K562 (cell line): ENCODE results near the gene RRAD. TPM values are rescaled to one million over a fixed set of nuclear protein-coding genes. Genes with fewer than 3 reads are reported as not detected.

Experiments used
- GATAD2B ChIP-seq: fragments of 450-650 bp; IDR thresholded peaks from 2 replicates; pipeline ENCODE4 v1.6.1; 2017; ENCODE audit warnings: mild to moderate bottlenecking, borderline replicate concordance
- HSF4 ChIP-seq: fragments of 250-450 bp; sonication (Bioruptor Pico); IDR thresholded peaks from 2 replicates; pipeline ENCODE4 v2.1.2; 2022; ENCODE audit warnings: mild to moderate bottlenecking, moderate library complexity, borderline replicate concordance
- KDM2B ChIP-seq: fragments of 250-450 bp; sonication (Bioruptor Pico); IDR thresholded peaks from 2 replicates; pipeline ENCODE4 v1.8.0; 2021; ENCODE audit warnings: mild to moderate bottlenecking, moderate library complexity
- KLF1 ChIP-seq: fragments of 450-650 bp; IDR thresholded peaks from 2 replicates; pipeline ENCODE4 v1.6.1; 2016; ENCODE audit warnings: missing genetic modification characterization, missing compliant biosample characterization
- KLF6 ChIP-seq: fragments of 250-450 bp; sonication (Bioruptor Pico); IDR thresholded peaks from 2 replicates; pipeline ENCODE4 v1.4.0; 2020; ENCODE audit warnings: mild to moderate bottlenecking, moderate library complexity, borderline replicate concordance
- MBD2 ChIP-seq: sonication (generic); IDR thresholded peaks from 2 replicates; pipeline ENCODE4 v1.6.1; 2016; ENCODE audit warnings: low read depth, borderline replicate concordance
- MEF2A ChIP-seq: IDR thresholded peaks from 2 replicates; pipeline ENCODE4 v1.6.1; 2011; ENCODE audit warnings: low read depth, mild to moderate bottlenecking, low read length, moderate library complexity; ENCODE audit not compliant: control insufficient read depth
- MYBL2 ChIP-seq, 2 experiments: fragments of 450-650 bp in 1 of 2; sonication (generic) in 1 of 2; formaldehyde crosslinking in 1 of 2; IDR thresholded peaks; 2 replicates each; pipeline versions ENCODE4 v1.6.1 to v1.8.1; 2017 to 2022; ENCODE audit warnings: borderline replicate concordance in 1 of 2, inconsistent platforms in 1 of 2, low read depth in 1 of 2, mild to moderate bottlenecking in 1 of 2, missing genetic modification reagents in 1 of 2, moderate library complexity in 1 of 2
- NFYB ChIP-seq: IDR thresholded peaks from 2 replicates; pipeline ENCODE4 v1.6.1; 2011; ENCODE audit warnings: mild to moderate bottlenecking, moderate library complexity; ENCODE audit not compliant: insufficient read length; ENCODE audit errors: extremely low read depth
- NRF1 ChIP-seq, 2 experiments: fragments of 450-650 bp; IDR thresholded peaks in 1 of 2; conservative IDR thresholded peaks in 1 of 2; 2 replicates each; pipeline ENCODE4 v1.6.1; 2014; ENCODE audit warnings: mild to moderate bottlenecking in 2 of 2
- POLR3G ChIP-seq: IDR thresholded peaks from 2 replicates; pipeline ENCODE4 v1.6.1; 2011; ENCODE audit not compliant: insufficient read length, insufficient replicate concordance; ENCODE audit errors: extremely low read depth
- PURB ChIP-seq: sonication (generic); formaldehyde crosslinking; IDR thresholded peaks from 2 replicates; pipeline ENCODE4 v1.9.0; 2021; ENCODE audit warnings: low read depth, mild to moderate bottlenecking, missing genetic modification reagents
- RBM25 ChIP-seq: fragments of 200-400 bp; formaldehyde crosslinking; IDR thresholded peaks from 2 replicates; pipeline ENCODE4 v1.6.1; 2018; ENCODE audit warnings: low read length, low read depth, moderate library complexity; ENCODE audit not compliant: severe bottlenecking
- RBM34 ChIP-seq: fragments of 200-400 bp; formaldehyde crosslinking; IDR thresholded peaks from 2 replicates; pipeline ENCODE4 v1.6.1; 2018; ENCODE audit warnings: low read length, borderline replicate concordance; ENCODE audit not compliant: insufficient read depth
- SIRT6 ChIP-seq: IDR thresholded peaks from one replicate; pipeline ENCODE4 v1.6.1; 2012; ENCODE audit warnings: low read depth, mild to moderate bottlenecking, control low read depth, inconsistent platforms, low read length, moderate library complexity
- SLC30A9 ChIP-seq: fragments of 250-450 bp; sonication (Bioruptor Pico); IDR thresholded peaks from 2 replicates; pipeline ENCODE4 v1.8.0; 2022; ENCODE audit warnings: mild to moderate bottlenecking, moderate library complexity
- SMAD2 ChIP-seq: fragments of 150-350 bp; IDR thresholded peaks from 2 replicates; pipeline ENCODE4 v1.6.1; 2014; ENCODE audit warnings: low read depth, mild to moderate bottlenecking, low read length
- SP1 ChIP-seq: sonication (generic); formaldehyde crosslinking; IDR thresholded peaks from 2 replicates; pipeline ENCODE4 v1.8.1; 2022; ENCODE audit warnings: mild to moderate bottlenecking, missing genetic modification reagents
- ZC3H11A ChIP-seq: IDR thresholded peaks from 2 replicates; pipeline ENCODE4 v1.6.1; 2012; ENCODE audit warnings: low read depth, low read length, improper control_type of control experiment
- ZC3H4 ChIP-seq: sonication (generic); formaldehyde crosslinking; IDR thresholded peaks from 2 replicates; pipeline ENCODE4 v1.9.0; 2021; ENCODE audit warnings: missing genetic modification reagents, borderline replicate concordance
- ZC3H8 ChIP-seq: fragments of 450-650 bp; IDR thresholded peaks from 2 replicates; pipeline ENCODE4 v1.6.1; 2017
- ZFP36 ChIP-seq: fragments of 150-350 bp; IDR thresholded peaks from 2 replicates; pipeline ENCODE4 v1.6.1; 2018; ENCODE audit warnings: low read length, low read depth; ENCODE audit not compliant: partially characterized antibody
- ZNF583 ChIP-seq: fragments of 250-450 bp; sonication (Bioruptor Pico); IDR thresholded peaks from 2 replicates; pipeline ENCODE4 v1.4.0; 2020
- ZNF717 ChIP-seq: fragments of 250-450 bp; sonication (Bioruptor Pico); IDR thresholded peaks from 2 replicates; pipeline ENCODE4 v1.5.0; 2021
- ZNF79 ChIP-seq: fragments of 250-450 bp; sonication (Bioruptor Pico); IDR thresholded peaks from 2 replicates; pipeline ENCODE4 v1.4.0; 2020; ENCODE audit warnings: low read depth, mild to moderate bottlenecking, moderate library complexity
- polyA plus RNA-seq, 8 experiments: library from polyadenylated mRNA; depleted of rRNA in 4 of 8; stranded (reverse) in 5 of 8; unstranded in 3 of 8; fragments of >200 nt; fragmentation: Nextera tagmentation in 2 of 8; fragmentation: Illumina TruSeq in 1 of 8; extraction: Ambion mirVana in 2 of 8; extraction: Trizol in 1 of 8; gene quantifications; 2 replicates each; pipeline versions ENCODE4 v1.2.1 to v1.2.3, GENCODE V29; 2011 to 2014; ENCODE audit warnings: inconsistent platforms in 1 of 8, missing spikeins in 1 of 8
- total RNA-seq, 7 experiments: library from RNA; depleted of rRNA in 6 of 7; stranded (reverse); fragments of >200 nt in 6 of 7; fragmentation: Illumina TruSeq in 2 of 7; extraction: Trizol in 2 of 7; gene quantifications; 2 replicates each; pipeline versions ENCODE4 v1.2.1 to v1.2.3, GENCODE V29; 2011 to 2021; ENCODE audit warnings: low replicate concordance in 1 of 7
- TF ChIP-seq, protein P1 (sequence below): fragments of 450-650 bp; IDR thresholded peaks from 2 replicates; pipeline ENCODE4 v1.6.1; 2016; ENCODE audit warnings: missing biosample characterization, missing genetic modification characterization
- TF ChIP-seq, protein P2 (sequence below): sonication (generic); formaldehyde crosslinking; IDR thresholded peaks from 2 replicates; pipeline ENCODE4 v1.8.0; 2022; ENCODE audit warnings: mild to moderate bottlenecking, missing genetic modification reagents
- TF ChIP-seq, protein P3 (sequence below): fragments of 250-450 bp; sonication (Bioruptor Pico); IDR thresholded peaks from 2 replicates; pipeline ENCODE4 v1.5.1; 2021; ENCODE audit warnings: mild to moderate bottlenecking

The RRAD gene
- total and polyA plus RNA-seq, 9 of the 15 experiments (the other 6 are each of a cell fraction or from before 2014, with no cell fraction given), result 0.09 to 0.20 (median 0.13) TPM; not detected in 5

DNA sequence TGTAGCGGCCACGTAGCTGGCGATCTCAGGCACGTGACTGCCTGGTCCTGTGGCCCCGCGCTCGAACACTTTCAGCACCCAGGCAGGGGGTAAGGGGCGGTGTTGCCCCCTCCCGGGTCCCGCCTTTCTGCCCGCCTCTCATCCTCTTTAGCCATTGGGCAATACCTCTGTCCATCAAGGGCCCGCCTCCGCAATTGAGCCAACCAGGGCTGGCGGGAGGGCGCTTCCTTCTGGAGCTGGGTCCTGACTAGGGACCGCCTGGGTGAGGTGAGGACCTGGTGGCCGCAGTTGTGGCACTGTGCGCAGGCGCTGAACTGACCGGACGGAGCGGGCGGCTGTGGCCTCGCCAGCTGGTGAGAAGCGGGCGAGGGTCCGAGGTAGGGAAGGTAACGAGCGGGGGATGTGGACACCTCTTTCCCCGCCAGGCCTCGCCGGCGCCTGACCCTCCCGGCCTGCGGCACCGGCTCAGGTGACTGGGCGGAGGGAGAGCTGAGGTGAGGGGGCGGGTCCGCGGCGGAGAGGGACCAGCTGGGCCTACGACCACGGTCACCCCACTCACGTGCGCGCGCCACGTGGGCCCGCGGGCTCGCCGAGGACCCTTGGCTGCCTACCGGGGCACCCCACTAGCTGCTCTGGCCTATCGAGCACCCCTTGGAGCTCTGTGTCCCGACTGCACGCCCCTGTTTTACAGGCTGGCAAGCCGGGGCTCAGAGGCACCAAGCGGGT, 44.9 kb downstream of the RRAD start, which contains the start of gene PDP2 (continued):
- TF ChIP-seq NRF1 (conservative IDR thresholded peaks at IDR 0.05 in 1 of 2, IDR thresholded peaks at IDR 0.05 in 1 of 2) (peak; percentile 93 to 94), RBM25 (peak; percentile 96), SP1 (CRISPR knock-in tag) (peak; percentile 67), ZNF79 (CRISPR knock-in tag) (no peak), KDM2B (CRISPR knock-in tag) (no peak; the same call in 1 of the 2 replicates), HSF4 (CRISPR knock-in tag) (no peak), PURB (CRISPR knock-in tag) (no peak), GATAD2B (no peak), MYBL2 (IDR thresholded peaks at IDR 0.05; ENCODE audit: low read depth) (no peak), MYBL2 (CRISPR knock-in tag; IDR thresholded peaks at IDR 0.05; ENCODE audit: borderline replicate concordance) (no peak), SLC30A9 (CRISPR knock-in tag) (no peak), SIRT6 (no peak), RBM34 (no peak), ZNF717 (no peak), ZC3H11A (no peak), POLR3G (no peak), MBD2 (peak; percentile 95), KLF1 (tag) (no peak), SMAD2 (no peak), ZFP36 (peak; percentile 2), KLF6 (CRISPR knock-in tag) (no peak), ZC3H8 (no peak), NFYB (peak; percentile 95), ZNF583 (CRISPR knock-in tag) (no peak), MEF2A (no peak), ZC3H4 (CRISPR knock-in tag) (no peak)
- TF ChIP-seq, protein P1, sequence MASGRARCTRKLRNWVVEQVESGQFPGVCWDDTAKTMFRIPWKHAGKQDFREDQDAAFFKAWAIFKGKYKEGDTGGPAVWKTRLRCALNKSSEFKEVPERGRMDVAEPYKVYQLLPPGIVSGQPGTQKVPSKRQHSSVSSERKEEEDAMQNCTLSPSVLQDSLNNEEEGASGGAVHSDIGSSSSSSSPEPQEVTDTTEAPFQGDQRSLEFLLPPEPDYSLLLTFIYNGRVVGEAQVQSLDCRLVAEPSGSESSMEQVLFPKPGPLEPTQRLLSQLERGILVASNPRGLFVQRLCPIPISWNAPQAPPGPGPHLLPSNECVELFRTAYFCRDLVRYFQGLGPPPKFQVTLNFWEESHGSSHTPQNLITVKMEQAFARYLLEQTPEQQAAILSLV (tag), result no peak
- TF ChIP-seq, protein P2, sequence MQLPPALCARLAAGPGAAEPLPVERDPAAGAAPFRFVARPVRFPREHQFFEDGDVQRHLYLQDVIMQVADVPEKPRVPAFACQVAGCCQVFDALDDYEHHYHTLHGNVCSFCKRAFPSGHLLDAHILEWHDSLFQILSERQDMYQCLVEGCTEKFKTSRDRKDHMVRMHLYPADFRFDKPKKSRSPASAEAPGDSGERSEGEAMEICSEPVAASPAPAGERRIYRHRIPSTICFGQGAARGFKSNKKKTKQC (CRISPR knock-in tag), result no peak; the same call in 1 of the 2 replicates
- TF ChIP-seq, protein P3, sequence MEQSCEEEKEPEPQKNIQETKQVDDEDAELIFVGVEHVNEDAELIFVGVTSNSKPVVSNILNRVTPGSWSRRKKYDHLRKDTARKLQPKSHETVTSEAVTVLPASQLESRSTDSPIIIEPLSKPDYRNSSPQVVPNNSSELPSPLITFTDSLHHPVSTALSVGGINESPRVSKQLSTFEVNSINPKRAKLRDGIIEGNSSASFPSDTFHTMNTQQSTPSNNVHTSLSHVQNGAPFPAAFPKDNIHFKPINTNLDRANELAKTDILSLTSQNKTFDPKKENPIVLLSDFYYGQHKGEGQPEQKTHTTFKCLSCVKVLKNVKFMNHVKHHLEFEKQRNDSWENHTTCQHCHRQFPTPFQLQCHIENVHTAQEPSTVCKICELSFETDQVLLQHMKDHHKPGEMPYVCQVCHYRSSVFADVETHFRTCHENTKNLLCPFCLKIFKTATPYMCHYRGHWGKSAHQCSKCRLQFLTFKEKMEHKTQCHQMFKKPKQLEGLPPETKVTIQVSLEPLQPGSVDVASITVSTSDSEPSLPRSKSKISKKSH (CRISPR knock-in tag), result no peak
